Urothelium cell line (cell line): ENCODE results near the gene AJM1.

Source experiments
- DNase-seq: peaks from one replicate; pipeline ENCODE4 v3.0.0; 2011; ENCODE audit warnings: low spot score, mixed read lengths
- FAIRE-seq: peaks from 2 replicates; lab custom pipeline; 2011; peaks lifted over from hg19 to GRCh38; lab: Jason Lieb, UNC

The AJM1 gene

GRCh38 chr9:136807281-136808074 lies 34.8 kb upstream of the AJM1 start, which contains the start of gene RABL6:
Gene RABL6 (plus strand): TSS chr9:136807948. CDS start chr9:136808197, 249 bp downstream.
- DNase-seq (peak; percentile 95), FAIRE-seq (no peak)

DNA sequence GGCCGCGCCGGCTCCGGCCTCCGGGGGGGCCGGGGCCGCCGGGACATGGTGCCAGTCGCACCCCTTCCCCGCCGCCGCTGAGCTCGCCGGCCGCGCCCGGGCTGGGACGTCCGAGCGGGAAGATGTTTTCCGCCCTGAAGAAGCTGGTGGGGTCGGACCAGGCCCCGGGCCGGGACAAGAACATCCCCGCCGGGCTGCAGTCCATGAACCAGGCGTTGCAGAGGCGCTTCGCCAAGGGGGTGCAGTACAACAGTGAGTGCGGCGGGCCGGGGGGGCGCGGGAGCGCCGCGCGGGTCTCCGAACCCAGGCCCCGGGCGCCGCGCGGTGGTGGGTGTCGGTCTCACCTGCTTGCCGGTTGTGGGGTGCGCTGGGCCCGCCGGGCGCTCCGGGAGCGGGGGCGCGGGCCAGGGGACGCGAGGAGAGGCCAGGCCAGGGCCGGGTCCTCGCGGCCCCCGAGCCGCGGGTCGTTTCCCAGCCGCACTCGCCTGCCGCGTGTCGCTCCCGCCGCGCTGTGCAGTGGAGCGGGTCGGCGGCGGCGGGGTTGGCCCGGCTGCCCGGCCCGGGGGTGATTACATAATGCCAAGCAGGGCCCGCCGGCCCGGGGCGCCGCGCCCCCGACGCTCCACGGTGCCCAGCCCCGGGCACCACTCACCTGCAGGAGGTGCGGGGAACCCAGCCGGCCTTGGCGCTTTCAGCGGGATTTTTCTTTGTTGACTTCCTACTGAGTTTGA lies 34.0 kb upstream of the AJM1 start:
- DNase-seq (peak; percentile 14), FAIRE-seq (no peak)

- FAIRE-seq (no peak), DNase-seq (no peak)
Observed at GRCh38 chr9:136808806-136809158, 33.5 kb upstream of the AJM1 start.

- FAIRE-seq (no peak), DNase-seq (no peak)
Observed at GRCh38 chr9:136814725-136815421, 27.4 kb upstream of the AJM1 start.

GRCh38 chr9:136815422-136815782 lies 26.9 kb upstream of the AJM1 start:
- DNase-seq: no peak
- FAIRE-seq: no peak

DNA sequence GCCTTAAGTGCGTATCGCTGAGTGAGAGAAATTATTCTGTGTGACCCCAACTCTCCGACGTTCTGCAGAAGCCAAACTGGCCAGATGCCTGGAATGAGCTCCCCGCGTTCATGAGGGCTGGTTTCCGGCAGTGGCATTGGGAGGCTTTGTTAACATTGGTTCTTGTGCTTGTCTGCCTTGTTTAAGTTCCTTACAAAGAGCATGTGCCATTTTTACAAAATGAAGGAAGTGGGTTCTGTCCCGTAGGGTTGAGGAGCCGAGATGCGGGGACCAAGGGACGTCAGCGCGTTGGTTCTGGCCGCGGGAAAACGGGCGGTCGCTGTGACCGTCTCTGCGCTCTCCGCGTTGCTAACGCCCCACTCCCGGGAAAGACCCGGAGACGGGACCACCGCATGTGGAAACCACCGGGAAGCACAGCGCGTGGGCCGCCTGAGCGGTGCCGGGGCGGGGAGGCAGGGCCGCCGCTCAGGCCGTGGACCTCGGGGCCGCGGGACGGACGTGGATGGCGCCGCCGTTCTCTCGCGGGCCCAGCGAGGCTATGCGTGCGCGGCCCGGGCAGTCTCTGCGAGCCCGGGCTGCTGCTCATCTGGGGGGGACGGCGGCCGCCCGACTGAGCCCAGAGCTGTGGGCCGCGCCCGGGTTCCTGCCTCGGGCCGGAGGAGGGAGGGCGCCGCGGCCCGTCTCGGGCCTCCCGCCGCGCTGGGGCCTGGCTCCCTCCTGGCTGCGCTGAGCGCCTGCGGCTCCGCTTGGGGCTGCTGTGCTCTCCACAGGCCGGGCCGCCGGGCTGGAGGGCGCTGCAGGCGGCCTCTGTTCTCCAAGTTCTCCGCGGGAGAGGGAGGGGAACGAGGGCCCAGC lies 21.1 kb upstream of the AJM1 start:
- DNase-seq (no peak), FAIRE-seq (no peak)

DNA sequence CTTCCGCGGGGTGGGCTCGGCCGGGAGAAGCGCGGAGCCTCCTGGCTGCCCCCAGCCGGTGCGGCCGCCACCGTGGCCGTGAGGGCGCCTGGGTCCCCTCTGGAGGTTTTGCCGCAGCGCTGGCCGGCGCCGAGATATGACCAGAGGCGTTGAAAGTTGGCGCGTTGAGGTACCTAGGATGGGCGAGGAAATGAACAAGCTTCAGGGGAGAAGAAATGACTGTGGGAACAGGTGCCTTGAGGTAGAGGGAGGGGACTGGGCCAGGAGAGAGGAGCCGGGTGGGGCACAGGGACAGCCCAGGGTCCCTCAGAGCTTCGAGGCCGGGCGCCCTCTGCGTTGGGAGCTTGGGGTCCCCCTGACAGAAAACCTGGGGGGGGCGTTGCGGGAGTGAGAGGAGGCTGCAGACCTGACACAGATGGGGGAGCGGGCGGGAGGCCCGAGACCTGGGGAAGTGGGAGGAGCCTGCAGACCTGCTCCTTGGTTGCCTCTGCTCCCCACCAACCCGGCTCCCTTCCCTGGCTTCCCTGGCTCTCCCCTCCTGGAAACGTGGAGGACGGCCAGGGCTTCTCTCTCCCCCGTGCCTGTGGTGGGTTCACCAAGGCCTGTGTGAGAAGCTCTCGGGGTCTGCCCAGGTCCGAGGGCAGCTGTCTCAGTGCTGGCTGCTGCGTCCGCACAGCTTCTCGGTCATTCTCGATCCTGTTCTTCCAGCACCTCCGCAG lies 20.3 kb upstream of the AJM1 start:
- DNase-seq: no peak
- no peak for FAIRE-seq

- no peak for DNase-seq
- FAIRE-seq: no peak
Observed at GRCh38 chr9:136823136-136824046, 18.9 kb upstream of the AJM1 start.

- FAIRE-seq (no peak), DNase-seq (no peak)
Observed at GRCh38 chr9:136824496-136825225, 17.6 kb upstream of the AJM1 start.

- FAIRE-seq: no peak
- no peak for DNase-seq
Observed at GRCh38 chr9:136825295-136826187, 16.7 kb upstream of the AJM1 start.

GRCh38 chr9:136826188-136826541 lies 16.1 kb upstream of the AJM1 start:
- DNase-seq (no peak), FAIRE-seq (no peak)

DNA sequence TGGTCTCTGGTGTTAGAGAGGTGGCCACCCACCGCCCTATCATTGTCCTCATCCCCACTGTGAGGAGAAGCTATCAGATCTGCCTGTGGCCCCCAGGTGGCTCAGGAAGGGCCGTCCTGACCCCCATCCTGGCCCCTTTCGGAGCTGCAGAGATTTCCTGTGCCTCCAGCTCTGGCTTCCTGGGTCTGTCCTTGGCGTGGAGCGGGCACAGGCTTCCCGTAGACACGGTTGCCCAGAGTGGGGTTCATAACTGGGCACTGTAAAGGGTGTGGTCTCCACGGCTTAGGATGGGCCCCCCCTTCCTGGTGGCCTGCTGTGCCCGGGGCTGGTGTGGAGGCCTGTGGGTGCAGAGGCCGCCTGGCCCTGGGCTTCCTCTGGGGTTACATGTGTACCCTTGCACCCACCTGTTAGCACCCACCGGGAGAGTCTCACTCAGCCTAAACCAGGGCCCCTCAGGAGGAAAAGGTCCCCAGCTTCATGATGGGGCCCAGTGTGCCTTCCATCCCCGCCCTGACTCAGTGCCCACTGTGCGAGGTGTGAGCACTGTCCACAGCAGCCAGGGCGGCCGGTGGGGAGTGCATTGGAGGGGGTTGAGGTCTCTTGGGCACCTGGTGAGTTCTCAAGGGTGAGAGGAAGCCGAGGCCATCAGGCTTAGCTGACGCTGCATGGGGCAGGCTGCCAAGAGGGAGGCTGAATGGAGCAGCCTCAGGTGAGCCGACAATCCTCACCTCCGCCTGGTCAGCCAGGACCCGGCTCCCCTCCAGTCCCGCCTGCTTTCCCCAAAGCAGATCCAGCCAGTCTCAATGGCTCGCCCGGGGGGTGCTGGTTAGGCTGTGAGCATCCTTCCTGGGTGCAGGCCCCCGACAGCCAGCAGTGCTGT lies 15.3 kb upstream of the AJM1 start:
- FAIRE-seq: no peak

GRCh38 chr9:136827794-136828473 lies 14.3 kb upstream of the AJM1 start:
- FAIRE-seq (no peak), DNase-seq (no peak)

More for the DNA sequence above, 15.3 kb upstream of the AJM1 start:
- no peak for DNase-seq

- no peak for FAIRE-seq
- no peak for DNase-seq
Observed at GRCh38 chr9:136828474-136829140, 13.7 kb upstream of the AJM1 start.

GRCh38 chr9:136829412-136829811 lies 12.9 kb upstream of the AJM1 start:
- FAIRE-seq: no peak
- no peak for DNase-seq
